NCI-H2196 (cell line): ENCODE data around the gene GPR137.
"Not testable (repeated sequence)": the region's sequence is repeated elsewhere in the genome, so short reads cannot be mapped to it uniquely, and the experiment has no call there.

ENCODE experiments used
- DNase-seq: peaks from one replicate; lab custom pipeline; 2025; ENCODE audit not compliant: unreplicated experiment; lab: John Stamatoyannopoulos, UW

GPR137 gene

DNA sequence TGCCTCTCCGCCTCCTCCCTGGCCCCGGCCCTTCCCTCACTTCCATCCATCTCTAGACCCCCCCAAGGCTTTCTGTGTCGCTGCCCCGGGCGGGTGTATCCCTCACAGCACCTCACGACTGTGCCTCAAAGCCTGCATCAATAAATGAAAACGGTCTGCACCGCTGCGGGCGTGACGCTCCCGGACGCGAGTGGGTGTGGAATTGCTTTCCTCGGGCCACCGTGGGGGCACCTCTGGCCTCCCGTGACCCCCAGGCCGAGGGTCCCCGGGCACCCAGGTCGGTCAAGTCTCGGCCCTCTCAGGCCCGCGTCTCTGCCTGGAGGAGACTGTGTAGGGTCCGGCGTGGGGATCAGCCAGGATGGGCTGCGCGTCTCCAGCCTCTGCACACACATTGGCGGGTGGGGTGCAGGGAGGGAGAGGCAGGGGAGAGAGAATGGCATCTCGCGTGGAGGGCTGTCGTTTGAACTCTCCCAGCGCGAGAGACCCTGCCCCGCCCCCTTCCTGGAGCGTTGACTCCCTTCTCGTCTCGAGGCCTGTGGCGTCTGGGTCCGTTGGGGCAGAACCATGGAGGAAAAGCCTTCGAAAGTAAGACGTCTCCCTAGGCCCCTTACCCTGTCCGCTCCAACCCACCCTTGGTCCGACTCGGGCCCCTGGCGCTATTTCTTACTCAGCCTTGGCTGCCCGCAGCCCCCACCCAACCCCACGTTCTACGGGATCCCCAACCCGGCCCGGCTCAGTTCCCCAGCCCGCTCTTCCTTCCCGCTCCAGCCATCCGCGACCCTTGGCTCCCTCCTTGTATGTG, 14.4 kb downstream of the GPR137 start, which contains the start of gene CATSPERZ:
Gene CATSPERZ (plus strand): TSS at position 512 of the 802 bp plus-strand sequence. CDS start 53 bp downstream, at position 565.
- no peak for DNase-seq

- no peak for DNase-seq
Observed at GRCh38 chr11:64303109-64304031, 17.7 kb downstream of the GPR137 start.

DNA sequence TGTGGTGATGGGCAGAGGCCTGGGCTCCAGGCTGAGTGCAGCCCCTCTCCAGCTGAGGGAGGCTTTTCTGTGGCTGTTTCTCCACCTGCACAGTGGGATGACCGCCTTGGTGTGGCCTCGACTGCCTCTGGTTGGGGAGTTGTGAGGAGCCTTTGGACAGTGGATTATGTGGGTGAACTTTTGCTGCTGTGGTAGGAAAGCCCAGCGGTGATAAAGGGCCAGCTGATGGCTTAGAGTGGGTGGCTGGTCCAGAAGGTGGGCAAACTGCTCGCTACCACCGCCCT, 18.3 kb downstream of the GPR137 start:
- no peak for DNase-seq

DNA sequence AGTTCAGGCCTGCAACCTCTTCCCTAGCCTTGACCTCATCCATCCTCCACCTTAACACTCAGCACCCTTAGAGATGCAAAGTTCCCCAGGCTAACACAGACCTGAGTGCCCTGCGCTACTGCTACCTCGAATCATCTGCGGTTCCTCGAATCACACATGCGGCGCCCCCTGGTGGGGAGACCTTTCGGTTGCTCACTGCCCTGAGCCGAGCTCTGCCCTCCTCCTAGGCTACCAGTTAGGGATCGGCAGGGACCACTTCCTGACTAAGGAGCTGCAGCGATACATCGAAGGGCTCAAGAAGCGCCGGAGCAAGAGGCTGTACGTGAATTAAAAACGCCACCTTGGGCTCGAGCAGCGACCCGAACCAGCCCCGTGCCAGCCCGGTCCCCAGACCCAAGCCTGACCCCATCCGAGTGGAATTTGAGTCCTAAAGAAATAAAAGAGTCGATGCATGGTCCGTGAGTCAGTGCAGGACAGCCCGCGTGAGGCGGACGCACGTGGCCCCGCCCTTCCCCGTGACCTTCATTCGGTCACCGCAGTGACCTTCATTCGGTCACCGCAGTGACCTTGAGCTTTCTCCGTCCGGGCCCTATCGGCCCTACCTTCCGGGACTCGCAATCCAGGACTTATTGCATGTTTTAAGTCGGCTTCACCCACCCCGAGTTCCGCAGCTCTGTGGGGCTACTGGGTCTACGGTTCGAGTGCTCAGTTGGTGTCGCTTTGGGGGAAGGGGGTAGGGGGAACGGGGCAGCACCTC, 18.8 kb downstream of the GPR137 start:
- peak; percentile 94 for DNase-seq

- peak; percentile 100 for DNase-seq
Observed at GRCh38 chr11:64305075-64305690, 19.5 kb downstream of the GPR137 start, which contains the start of gene ESRRA. ESRRA (plus strand) TSS chr11:64305524; CDS start chr11:64307180, 1,656 bp downstream.

DNA sequence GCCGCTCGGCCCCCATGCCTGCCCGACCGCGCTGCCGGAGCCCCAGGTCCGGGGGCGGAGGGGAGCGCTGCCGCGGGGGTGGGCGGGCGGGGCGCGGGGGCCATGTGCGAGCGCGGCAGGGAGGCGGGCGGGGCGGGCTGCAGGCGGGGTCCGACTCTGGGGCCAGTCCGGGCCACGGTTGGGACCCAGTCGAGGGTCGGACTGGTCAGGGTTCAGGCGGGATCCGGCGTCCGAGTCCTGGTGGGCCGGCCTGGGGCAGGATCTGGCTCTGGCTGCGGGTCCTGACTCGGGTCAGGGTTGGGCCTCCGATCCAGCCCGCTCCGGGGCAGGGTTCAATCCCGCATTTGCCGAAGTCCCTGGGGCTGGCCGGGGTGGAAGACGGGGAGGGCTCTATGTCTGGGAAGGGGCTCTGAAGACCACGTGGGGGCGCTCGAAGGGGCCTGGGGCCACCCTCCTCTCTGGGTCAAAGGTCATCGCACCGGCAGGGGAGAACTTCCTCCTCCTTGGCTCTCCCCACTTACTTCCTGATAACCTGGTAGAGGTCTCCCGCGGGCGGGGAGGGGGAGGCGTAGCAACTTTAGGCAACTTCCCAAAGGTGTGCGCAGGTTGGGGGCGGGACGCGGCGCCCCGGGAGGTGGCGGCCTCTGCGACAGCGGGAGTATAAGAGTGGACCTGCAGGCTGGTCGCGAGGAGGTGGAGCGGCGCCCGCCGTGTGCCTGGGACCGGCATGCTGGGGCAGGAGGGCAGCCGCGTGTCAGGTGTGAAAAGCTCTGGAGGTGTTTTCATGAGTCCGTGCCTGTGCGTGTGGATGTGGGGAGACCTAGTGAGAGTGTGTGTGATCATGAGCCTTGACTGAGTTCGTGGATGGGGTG, 20.3 kb downstream of the GPR137 start:
- peak; percentile 45 for DNase-seq

GRCh38 chr11:64306563-64306875, 20.9 kb downstream of the GPR137 start:
- DNase-seq, result no peak

- no peak for DNase-seq
Observed at GRCh38 chr11:64306876-64307622, 21.4 kb downstream of the GPR137 start.

GRCh38 chr11:64307795-64308194, 22.1 kb downstream of the GPR137 start:
- not testable (repeated sequence) for DNase-seq

GRCh38 chr11:64312947-64313346, 27.3 kb downstream of the GPR137 start:
- no peak for DNase-seq

DNA sequence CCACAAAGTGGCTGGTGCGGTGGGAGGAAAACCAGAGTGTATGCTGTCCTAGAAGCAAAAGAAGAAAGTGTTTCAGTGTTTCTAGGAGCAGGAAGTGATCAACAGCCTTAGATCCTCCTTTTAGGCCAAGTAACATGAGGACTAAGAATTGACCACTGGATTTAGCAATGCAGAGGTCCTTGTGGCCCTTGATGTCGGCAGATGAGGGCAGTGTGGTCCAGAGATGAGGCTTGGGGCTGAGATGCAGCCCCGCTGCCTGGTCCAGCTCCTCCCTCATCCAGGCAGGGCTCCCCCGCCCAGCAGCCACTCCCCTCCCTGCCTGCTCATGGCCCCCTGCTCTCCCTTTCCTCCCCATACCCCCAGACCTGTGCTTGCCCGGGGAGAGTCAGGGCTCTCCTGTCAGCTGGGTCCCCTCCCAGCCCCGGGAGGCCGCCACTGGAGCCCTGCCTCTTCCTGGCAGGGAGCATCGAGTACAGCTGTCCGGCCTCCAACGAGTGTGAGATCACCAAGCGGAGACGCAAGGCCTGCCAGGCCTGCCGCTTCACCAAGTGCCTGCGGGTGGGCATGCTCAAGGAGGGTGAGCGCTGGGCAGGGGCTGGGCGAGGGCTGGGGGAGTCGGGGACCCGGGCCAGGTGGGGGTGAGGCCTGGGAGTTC, 28.0 kb downstream of the GPR137 start:
- DNase-seq, result peak; percentile 36

DNA sequence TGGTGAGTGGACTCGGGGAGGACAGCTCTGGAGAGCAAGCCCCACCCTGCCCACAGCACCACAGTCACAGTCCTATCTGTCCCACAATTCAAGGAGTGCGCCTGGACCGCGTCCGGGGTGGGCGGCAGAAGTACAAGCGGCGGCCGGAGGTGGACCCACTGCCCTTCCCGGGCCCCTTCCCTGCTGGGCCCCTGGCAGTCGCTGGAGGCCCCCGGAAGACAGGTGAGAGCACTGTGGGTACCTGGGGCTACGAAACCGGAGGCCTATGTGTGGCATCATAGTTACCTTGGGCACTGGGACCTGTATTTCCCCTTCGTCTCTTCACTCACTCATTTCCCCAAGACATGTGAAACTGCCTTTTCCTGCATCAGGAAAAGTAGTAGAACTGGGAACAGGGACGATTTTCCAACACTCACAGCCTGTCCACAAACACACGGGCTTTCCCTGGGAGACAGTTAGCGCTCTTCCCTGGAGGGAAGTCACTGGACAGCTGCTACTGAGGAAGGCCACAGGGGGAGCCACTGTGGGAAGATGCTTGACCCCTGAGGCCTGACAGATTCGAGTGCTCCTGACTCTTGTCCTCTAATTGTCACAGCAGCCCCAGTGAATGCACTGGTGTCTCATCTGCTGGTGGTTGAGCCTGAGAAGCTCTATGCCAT, 28.6 kb downstream of the GPR137 start:
- no peak for DNase-seq

GRCh38 chr11:64314805-64315561, 29.3 kb downstream of the GPR137 start:
- DNase-seq, result no peak

- DNase-seq, result not testable (repeated sequence)
Observed at GRCh38 chr11:64315667-64316526, 30.2 kb downstream of the GPR137 start.

DNA sequence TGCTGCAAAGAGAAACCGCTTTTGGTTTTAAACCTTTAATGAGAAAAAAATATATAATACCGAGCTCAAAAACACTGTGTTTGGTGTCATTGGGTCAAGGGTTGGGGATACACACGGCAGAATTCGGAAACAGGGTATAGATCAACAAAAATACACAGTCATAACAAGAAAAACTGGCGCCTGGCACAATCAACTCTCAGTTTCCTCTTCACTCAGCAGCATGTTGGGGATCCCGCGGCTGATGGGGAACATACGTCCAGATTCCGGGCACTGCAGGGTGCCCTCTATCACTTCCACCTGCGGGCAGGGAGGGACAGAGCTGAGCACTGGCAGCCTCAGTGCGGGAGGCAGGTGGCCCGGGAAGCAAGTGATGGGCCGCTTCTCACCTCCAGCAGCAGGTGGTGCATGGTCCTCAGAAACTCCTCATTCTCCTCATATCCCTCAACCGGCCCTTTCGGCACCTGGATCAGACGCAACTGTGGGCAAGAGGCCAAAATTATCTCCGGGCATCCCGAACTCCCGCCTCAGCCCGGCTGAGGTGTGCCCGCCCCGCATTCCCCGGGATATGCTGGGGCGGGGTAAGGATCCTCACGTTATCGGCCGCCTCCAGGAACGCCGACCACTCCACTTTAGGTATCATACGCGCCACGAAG, 31.1 kb downstream of the GPR137 start:
- DNase-seq, result peak; percentile 74

- peak; percentile 96 for DNase-seq
Observed at GRCh38 chr11:64317325-64317960, 31.8 kb downstream of the GPR137 start, which contains the start of gene TRMT112. TRMT112 (minus strand) TSS chr11:64317559; CDS start chr11:64317526, 33 bp downstream.
